Measurements from ENCODE around the gene MAN2B2. TPM values are rescaled to one million over a fixed set of nuclear protein-coding genes. Genes with fewer than 3 reads are reported as not detected.

The MAN2B2 gene
- total RNA-seq, 2 experiments from 2014 or later: 13.0 to 14.6 TPM

- Mint-ChIP-seq H3K36me3 (ENCODE audit: low read depth) (peaks cover 32% of the 10 kb centered on the region), H3K9me3 (ENCODE audit: low read depth) (no peaks in the 10 kb centered on the region), H3K27me3 (no peaks in the 10 kb centered on the region), H3K4me1 (no peaks in the 10 kb centered on the region), H3K27ac (no peak overlapping the region), H3K4me3 (no peak overlapping the region)
- ATAC-seq: no peak
- DNase-seq: no peak
- intact Hi-C loops (cut with DNase I, micrococcal nuclease): no loop called here
- POLR2A ChIA-PET: no interaction called here
- CTCF ChIA-PET: no interaction called here
Observed at GRCh38 chr4:6586715-6587325, 11.8 kb downstream of the MAN2B2 start.

GRCh38 chr4:6589444-6589843 is 14.5 kb downstream of the MAN2B2 start:
- Mint-ChIP-seq H3K4me1 (no peaks in the 10 kb centered on the region), H3K27me3 (no peaks in the 10 kb centered on the region), H3K27ac (no peak overlapping the region), H3K4me3 (no peak overlapping the region), H3K36me3 (ENCODE audit: low read depth) (peaks cover 10% of the 10 kb centered on the region), H3K9me3 (ENCODE audit: low read depth) (no peaks in the 10 kb centered on the region)
- DNase-seq: no peak
- ATAC-seq: no peak
- ChIA-PET CTCF (interaction anchor here (1.4 kb wide), 1 partner anchor 17 kb away, joined by 3 read pairs; no protein-coding TSS in a partner anchor), POLR2A (no interaction called here)
- intact Hi-C loops (cut with DNase I, micrococcal nuclease): no loop called here

DNA sequence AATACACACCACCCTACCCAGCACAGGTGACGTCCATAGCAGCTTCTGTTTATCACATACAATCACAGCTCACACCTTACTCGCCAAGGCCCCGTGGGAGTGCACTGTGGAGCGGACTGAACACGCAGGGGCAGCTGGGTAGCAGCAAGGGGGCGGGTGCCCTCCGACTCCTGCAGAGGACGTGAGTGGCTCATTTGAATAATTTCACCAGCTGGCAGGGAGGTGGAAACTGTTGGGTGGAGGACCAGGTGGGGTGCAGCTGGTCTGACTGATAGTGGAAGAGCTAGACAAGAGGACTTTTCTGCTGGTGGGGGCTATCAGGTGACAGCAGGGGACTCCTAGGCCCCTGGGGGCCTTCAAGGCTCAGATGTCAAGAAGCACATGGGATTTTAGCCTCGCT is 16.3 kb downstream of the MAN2B2 start:
- no peak overlapping the region for H3K4me3 Mint-ChIP-seq
- ChIA-PET CTCF (no interaction called here), POLR2A (interaction anchor here (1.0 kb wide), 1 partner anchor 17 kb away, joined by 6 read pairs; no protein-coding TSS in a partner anchor)
- no peak for ATAC-seq
- no peaks in the 10 kb centered on the region for H3K27me3 Mint-ChIP-seq
- H3K4me1 Mint-ChIP-seq: no peaks in the 10 kb centered on the region
- H3K36me3 Mint-ChIP-seq (ENCODE audit: low read depth): peaks cover 3% of the 10 kb centered on the region
- no peaks in the 10 kb centered on the region for H3K9me3 Mint-ChIP-seq (ENCODE audit: low read depth)
- intact Hi-C loops (cut with DNase I, micrococcal nuclease): no loop called here
- H3K27ac Mint-ChIP-seq: no peak overlapping the region
- DNase-seq: no peak

- Mint-ChIP-seq H3K27ac (no peak overlapping the region), H3K36me3 (ENCODE audit: low read depth) (peaks cover 3% of the 10 kb centered on the region), H3K9me3 (ENCODE audit: low read depth) (no peaks in the 10 kb centered on the region), H3K27me3 (no peaks in the 10 kb centered on the region), H3K4me1 (no peaks in the 10 kb centered on the region), H3K4me3 (no peak overlapping the region)
- CTCF ChIA-PET: no interaction called here
- ATAC-seq: no peak
- intact Hi-C loops (cut with DNase I, micrococcal nuclease): no loop called here
- no peak for DNase-seq
- POLR2A ChIA-PET: interaction anchor here (1.0 kb wide), 1 partner anchor 18 kb away, joined by 6 read pairs; no protein-coding TSS in a partner anchor
Observed at GRCh38 chr4:6591781-6592180, 16.8 kb downstream of the MAN2B2 start.

DNA sequence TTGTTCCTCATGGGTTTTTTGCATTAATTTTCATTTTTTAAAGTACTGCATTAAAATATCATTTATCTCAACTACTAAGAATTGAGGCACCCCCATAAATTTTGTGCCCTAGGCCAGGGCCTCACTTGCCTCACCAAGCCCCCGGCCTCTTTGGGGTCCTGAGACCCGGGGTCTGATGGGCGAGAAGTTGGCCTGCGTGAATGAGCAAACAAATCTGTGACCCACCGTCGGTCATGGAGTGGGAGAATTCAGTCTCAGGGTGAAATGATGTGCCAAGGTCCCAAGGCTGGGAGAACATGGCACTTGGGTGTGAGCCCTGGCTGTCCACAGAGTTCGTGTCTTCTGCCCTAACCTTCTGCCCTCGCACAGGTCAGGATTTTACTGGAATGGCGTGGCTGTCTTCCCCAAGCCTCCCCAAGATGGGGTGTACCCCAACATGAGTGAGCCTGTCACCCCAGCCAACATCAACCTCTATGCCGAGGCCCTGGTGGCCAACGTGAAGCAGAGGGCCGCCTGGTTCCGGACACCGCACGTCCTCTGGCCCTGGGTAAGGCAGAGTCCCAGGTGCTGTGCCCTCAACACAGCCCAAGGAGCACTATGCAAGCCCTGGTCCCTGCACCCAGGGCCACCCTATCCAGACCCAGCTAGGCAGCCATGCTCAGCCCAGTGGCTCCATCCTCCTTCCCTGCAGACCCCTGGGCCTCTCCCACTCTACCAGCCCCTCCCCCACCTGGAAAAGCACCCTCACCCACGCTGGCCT is 18.0 kb downstream of the MAN2B2 start:
- POLR2A ChIA-PET: no interaction called here
- Mint-ChIP-seq H3K4me1 (no peaks in the 10 kb centered on the region), H3K36me3 (ENCODE audit: low read depth) (peaks cover 3% of the 10 kb centered on the region)

GRCh38 chr4:6594341-6594740 is 19.4 kb downstream of the MAN2B2 start:
- DNase-seq (no peak), ATAC-seq (no peak)
- Mint-ChIP-seq H3K27ac (no peak overlapping the region), H3K36me3 (ENCODE audit: low read depth) (peaks cover 3% of the 10 kb centered on the region), H3K27me3 (no peaks in the 10 kb centered on the region), H3K4me1 (no peaks in the 10 kb centered on the region), H3K9me3 (ENCODE audit: low read depth) (no peaks in the 10 kb centered on the region), H3K4me3 (no peak overlapping the region)
- ChIA-PET POLR2A (no interaction called here), CTCF (interaction anchor here (0.5 kb wide), 1 partner anchor 270 kb away, joined by 3 read pairs; no protein-coding TSS in a partner anchor)
- intact Hi-C loops (cut with DNase I, micrococcal nuclease): no loop called here

More for the DNA sequence above, 18.0 kb downstream of the MAN2B2 start:
- H3K9me3 Mint-ChIP-seq (ENCODE audit: low read depth): no peaks in the 10 kb centered on the region
- intact Hi-C loops (cut with DNase I, micrococcal nuclease): no loop called here
- ATAC-seq (no peak), DNase-seq (no peak)
- CTCF ChIA-PET: no interaction called here
- no peaks in the 10 kb centered on the region for H3K27me3 Mint-ChIP-seq
- H3K4me3 Mint-ChIP-seq: no peak overlapping the region
- H3K27ac Mint-ChIP-seq: no peak overlapping the region

DNA sequence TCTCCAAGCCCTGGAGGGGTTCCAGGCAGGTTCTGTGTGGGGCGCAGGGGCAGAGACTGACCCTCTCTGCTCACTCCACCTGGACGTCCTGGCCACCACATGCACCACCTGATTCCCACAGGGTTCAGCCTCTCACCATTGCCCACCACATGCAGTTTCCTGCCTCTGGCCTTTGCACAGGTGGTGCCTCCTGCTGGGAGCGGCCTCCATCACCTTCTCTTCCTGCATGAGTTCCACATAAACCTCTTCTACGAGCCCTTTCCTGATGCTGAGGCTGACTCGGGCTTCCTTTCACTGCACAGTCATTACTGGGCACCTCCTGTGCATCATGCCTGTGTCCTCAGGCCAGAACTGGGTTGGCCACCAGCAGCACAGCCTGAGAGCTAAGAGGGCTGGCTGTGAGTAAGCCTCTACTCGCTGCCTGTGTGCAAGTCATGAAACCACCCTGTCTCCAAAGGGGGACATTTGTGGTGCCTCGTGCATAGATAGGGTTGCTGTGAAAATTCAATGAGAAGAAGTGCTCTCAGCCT is 19.9 kb downstream of the MAN2B2 start:
- ATAC-seq (no peak), DNase-seq (no peak)
- intact Hi-C loops (cut with DNase I, micrococcal nuclease): no loop called here
- Mint-ChIP-seq H3K27me3 (no peaks in the 10 kb centered on the region), H3K9me3 (ENCODE audit: low read depth) (no peaks in the 10 kb centered on the region), H3K36me3 (ENCODE audit: low read depth) (peaks cover 3% of the 10 kb centered on the region), H3K27ac (no peak overlapping the region), H3K4me3 (no peak overlapping the region), H3K4me1 (no peaks in the 10 kb centered on the region)
- CTCF ChIA-PET: interaction anchor here (0.6 kb wide), 1 partner anchor 346 kb away, joined by 3 read pairs; no protein-coding TSS in a partner anchor
- POLR2A ChIA-PET: no interaction called here

DNA sequence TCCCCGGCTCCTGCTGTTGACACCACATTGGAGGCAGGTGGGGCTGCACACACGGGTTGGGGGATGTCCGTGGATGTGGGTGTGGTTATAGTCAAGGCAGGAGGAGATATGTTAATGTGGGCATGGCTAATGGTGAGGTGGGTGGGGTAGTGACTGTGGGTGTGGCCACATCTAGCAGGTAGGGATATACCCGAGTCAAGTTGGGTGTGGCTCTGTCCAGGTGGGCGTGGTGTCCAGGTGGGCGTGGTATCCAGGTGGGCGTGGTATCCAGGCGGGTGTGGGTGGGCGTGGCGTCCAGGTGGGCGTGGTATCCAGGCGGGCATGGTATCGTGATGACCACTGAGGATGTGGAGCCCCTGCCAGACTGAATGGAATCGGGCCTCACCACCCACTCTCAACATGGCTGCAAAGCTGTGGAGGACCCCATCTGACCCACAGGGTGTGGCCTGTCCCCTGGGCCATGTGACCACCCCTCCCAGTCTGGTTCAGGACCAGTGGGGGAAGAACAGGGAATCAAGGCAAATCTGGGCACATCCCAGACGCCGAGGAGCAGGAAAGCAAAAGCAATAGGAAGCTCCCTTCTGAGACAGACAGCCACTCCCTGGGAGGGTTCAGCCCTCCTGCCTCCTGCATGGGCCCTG is 21.0 kb downstream of the MAN2B2 start:
- Mint-ChIP-seq H3K36me3 (ENCODE audit: low read depth) (peaks cover 3% of the 10 kb centered on the region), H3K4me1 (no peaks in the 10 kb centered on the region), H3K9me3 (ENCODE audit: low read depth) (no peaks in the 10 kb centered on the region), H3K4me3 (no peak overlapping the region), H3K27ac (no peak overlapping the region), H3K27me3 (no peaks in the 10 kb centered on the region)
- peak; percentile 39 for ATAC-seq
- POLR2A ChIA-PET: no interaction called here
- intact Hi-C loops (cut with DNase I, micrococcal nuclease): no loop called here
- DNase-seq: no peak
- CTCF ChIA-PET: no interaction called here

GRCh38 chr4:6596948-6597347 is 22.0 kb downstream of the MAN2B2 start:
- DNase-seq: no peak
- no peaks in the 10 kb centered on the region for H3K4me1 Mint-ChIP-seq
- no peak overlapping the region for H3K27ac Mint-ChIP-seq
- CTCF ChIA-PET: interaction anchor here (0.6 to 1.2 kb wide), 3 partner anchors 32 to 310 kb away, joined by 3 to 4 read pairs (median 3); no protein-coding TSS in a partner anchor
- no peak for ATAC-seq
- POLR2A ChIA-PET: no interaction called here
- no peak overlapping the region for H3K4me3 Mint-ChIP-seq
- H3K27me3 Mint-ChIP-seq: no peaks in the 10 kb centered on the region
- no peaks in the 10 kb centered on the region for H3K9me3 Mint-ChIP-seq (ENCODE audit: low read depth)
- peaks cover 6% of the 10 kb centered on the region for H3K36me3 Mint-ChIP-seq (ENCODE audit: low read depth)
- intact Hi-C loops (cut with DNase I, micrococcal nuclease): no loop called here

DNA sequence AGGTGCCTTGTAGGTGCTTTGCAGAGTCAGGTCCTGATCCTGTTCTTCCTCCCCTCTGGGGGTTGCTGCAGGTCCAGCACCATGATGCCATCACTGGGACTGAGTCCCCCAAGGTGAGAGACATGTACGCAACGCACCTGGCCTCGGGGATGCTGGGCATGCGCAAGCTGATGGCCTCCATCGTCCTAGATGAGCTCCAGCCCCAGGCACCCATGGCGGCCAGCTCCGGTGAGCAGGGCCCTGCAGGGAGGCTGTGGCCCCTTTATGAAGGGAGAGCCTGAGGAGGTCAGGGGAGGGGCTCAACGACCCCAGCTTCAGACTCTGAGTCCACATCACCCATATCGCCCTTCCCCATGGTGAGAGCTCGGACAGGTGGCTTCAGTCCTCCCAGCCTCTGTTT is 23.1 kb downstream of the MAN2B2 start:
- Mint-ChIP-seq H3K4me1 (no peaks in the 10 kb centered on the region), H3K9me3 (ENCODE audit: low read depth) (no peaks in the 10 kb centered on the region), H3K36me3 (ENCODE audit: low read depth) (peaks cover 15% of the 10 kb centered on the region), H3K27me3 (no peaks in the 10 kb centered on the region), H3K4me3 (no peak overlapping the region), H3K27ac (no peak overlapping the region)
- ChIA-PET POLR2A (no interaction called here), CTCF (no interaction called here)
- intact Hi-C loops (cut with DNase I, micrococcal nuclease): no loop called here
- no peak for ATAC-seq
- no peak for DNase-seq

- peaks cover 17% of the 10 kb centered on the region for H3K36me3 Mint-ChIP-seq (ENCODE audit: low read depth)
- H3K4me3 Mint-ChIP-seq: no peak overlapping the region
- no peaks in the 10 kb centered on the region for H3K27me3 Mint-ChIP-seq
- no peak for ATAC-seq
- ChIA-PET POLR2A (no interaction called here), CTCF (no interaction called here)
- no peak for DNase-seq
- no peaks in the 10 kb centered on the region for H3K4me1 Mint-ChIP-seq
- H3K27ac Mint-ChIP-seq: no peak overlapping the region
- no peaks in the 10 kb centered on the region for H3K9me3 Mint-ChIP-seq (ENCODE audit: low read depth)
- intact Hi-C loops (cut with DNase I, micrococcal nuclease): no loop called here
Observed at GRCh38 chr4:6598641-6599040, 23.7 kb downstream of the MAN2B2 start.

Measured in activated CD4-positive, alpha-beta T cell treated with anti-CD3 and anti-CD28 coated beads for 36 hours (primary cell).